ENCODE measurements around the gene MAP2K6. TPM values are rescaled to one million over a fixed set of nuclear protein-coding genes. Genes with fewer than 3 reads are reported as not detected.

Gene MAP2K6
- total and polyA plus RNA-seq, 3 donors from 2014 or later = 2.6 to 2.8 (median 2.7) TPM

DNA sequence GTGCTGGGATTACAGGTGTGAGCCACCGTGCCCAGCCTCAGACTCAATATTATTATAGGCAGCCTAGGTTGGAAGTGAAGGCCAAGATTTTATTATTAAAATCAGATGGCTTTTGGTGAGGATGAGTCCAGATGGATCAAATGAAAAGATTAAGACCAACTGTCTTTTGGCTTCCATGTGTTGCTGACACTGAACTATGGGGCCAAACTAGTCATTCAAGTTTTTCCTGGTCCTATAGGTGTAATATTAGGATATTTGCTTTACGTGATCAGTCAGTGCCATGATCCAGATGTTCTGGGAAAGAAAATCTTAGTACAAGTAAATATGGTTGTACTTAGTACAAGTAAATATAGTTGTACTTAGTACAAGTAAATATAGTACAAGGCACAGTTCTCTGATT is 140.6 kb downstream of the MAP2K6 start:
- TF ChIP-seq, protein P1, sequence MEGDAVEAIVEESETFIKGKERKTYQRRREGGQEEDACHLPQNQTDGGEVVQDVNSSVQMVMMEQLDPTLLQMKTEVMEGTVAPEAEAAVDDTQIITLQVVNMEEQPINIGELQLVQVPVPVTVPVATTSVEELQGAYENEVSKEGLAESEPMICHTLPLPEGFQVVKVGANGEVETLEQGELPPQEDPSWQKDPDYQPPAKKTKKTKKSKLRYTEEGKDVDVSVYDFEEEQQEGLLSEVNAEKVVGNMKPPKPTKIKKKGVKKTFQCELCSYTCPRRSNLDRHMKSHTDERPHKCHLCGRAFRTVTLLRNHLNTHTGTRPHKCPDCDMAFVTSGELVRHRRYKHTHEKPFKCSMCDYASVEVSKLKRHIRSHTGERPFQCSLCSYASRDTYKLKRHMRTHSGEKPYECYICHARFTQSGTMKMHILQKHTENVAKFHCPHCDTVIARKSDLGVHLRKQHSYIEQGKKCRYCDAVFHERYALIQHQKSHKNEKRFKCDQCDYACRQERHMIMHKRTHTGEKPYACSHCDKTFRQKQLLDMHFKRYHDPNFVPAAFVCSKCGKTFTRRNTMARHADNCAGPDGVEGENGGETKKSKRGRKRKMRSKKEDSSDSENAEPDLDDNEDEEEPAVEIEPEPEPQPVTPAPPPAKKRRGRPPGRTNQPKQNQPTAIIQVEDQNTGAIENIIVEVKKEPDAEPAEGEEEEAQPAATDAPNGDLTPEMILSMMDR (IDR thresholded peaks at IDR 0.05) = no peak
- no peak for TF ChIP-seq POLR2A (IDR thresholded peaks at IDR 0.05)
- Histone ChIP-seq H3K4me1 (no peaks in the 10 kb centered on the region), H3K27ac (no peak overlapping the region), H3K27me3 (no peaks in the 10 kb centered on the region), H3K9me3 (no peaks in the 10 kb centered on the region), H3K36me3 (ENCODE audit: low read depth, missing control alignments) (no peaks in the 10 kb centered on the region), H3K4me3 (no peak overlapping the region)
- no peak for DNase-seq
- 72 to 75% methylated on average over 2 of the region's 2 CpGs for WGBS, 2 donors
- intact Hi-C loops (cut with DNase I; ENCODE audit: low total_unique reads) = no loop called here

DNA sequence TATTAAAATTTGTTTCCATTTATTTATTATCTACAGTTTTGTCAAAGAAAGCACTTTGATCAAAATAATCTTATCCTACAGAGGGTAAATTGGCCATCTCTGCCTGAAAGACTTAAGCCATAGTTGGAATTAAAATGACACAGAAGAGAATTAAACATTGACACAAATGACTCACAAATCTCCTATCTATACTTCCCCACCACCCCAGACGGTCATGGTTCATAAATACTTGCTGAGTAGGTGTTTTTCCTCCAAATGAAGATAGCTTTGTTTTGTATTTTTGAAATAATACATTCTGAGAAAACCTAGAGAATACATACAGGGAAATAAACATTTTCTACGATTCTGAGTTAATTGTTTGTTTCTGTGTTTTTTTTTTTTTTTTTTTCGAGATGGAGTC is 142.8 kb downstream of the MAP2K6 start:
- TF ChIP-seq, protein P1 (IDR thresholded peaks at IDR 0.05) = no peak
- no peak for TF ChIP-seq POLR2A (IDR thresholded peaks at IDR 0.05)
- Histone ChIP-seq H3K36me3 (ENCODE audit: low read depth, missing control alignments) (no peaks in the 10 kb centered on the region), H3K4me1 (no peaks in the 10 kb centered on the region), H3K4me3 (no peak overlapping the region), H3K27ac (no peak overlapping the region), H3K9me3 (no peaks in the 10 kb centered on the region), H3K27me3 (no peaks in the 10 kb centered on the region)
- no peak for DNase-seq
- intact Hi-C loops (cut with DNase I; ENCODE audit: low total_unique reads) = no loop called here
- 82 to 87% methylated on average over 3 of the region's 3 CpGs for WGBS, 2 donors

DNA sequence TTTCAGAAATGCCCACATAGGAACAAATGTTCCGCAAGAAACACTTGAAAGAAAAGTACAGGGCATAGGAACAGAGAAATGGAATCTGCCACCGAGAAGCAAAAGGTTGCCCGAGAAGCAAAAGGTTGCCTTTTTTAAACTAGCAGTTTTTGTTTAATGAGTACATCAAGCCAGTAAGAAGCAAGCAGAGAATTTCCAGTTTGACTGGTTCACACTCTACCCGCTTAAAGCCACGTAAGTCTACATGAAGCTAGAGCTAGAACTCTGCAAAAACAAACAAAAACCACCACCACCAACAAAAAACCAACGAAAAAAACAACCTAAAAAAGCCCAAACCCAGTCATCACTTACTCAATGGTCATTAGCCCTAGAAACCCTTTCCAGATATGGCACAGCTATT is 144.3 kb downstream of the MAP2K6 start:
- no peak overlapping the region for H3K27ac ChIP-seq
- no peaks in the 10 kb centered on the region for H3K4me1 ChIP-seq
- TF ChIP-seq, protein P1 (IDR thresholded peaks at IDR 0.05) = no peak
- TF ChIP-seq POLR2A (IDR thresholded peaks at IDR 0.05) = no peak
- H3K4me3 ChIP-seq = no peak overlapping the region
- intact Hi-C loops (cut with DNase I; ENCODE audit: low total_unique reads) = no loop called here
- no peaks in the 10 kb centered on the region for H3K27me3 ChIP-seq
- DNase-seq = no peak
- WGBS, 2 donors = 94 to 97% methylated on average over 6 of the region's 6 CpGs
- H3K36me3 ChIP-seq (ENCODE audit: low read depth, missing control alignments) = no peaks in the 10 kb centered on the region
- no peaks in the 10 kb centered on the region for H3K9me3 ChIP-seq

DNA sequence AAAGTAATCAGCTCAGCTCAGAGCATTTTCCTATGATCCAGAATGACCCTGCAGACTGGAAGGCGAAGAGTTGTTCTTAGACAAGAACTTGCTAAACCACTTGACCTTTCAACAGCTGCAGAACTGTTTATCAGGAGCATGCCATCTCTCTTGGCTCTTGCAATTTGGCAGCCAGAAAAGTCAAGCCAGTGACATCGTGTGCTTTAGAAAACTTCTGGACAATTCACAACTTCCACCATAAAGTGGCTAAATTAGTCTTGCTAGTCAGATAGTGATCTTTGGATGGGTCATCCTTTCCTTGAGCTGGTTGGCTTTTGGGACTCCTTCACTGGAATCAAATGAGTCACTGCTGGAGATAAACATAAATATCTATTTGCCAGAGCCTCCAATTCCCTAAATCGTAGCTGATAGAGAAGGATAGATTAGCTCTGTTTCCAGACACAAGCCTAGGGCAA is 146.5 kb downstream of the MAP2K6 start:
- intact Hi-C loops (cut with DNase I; ENCODE audit: low total_unique reads) = no loop called here
- Histone ChIP-seq H3K9me3 (no peaks in the 10 kb centered on the region), H3K27ac (no peak overlapping the region), H3K36me3 (ENCODE audit: low read depth, missing control alignments) (no peaks in the 10 kb centered on the region), H3K27me3 (no peaks in the 10 kb centered on the region), H3K4me1 (no peaks in the 10 kb centered on the region), H3K4me3 (no peak overlapping the region)
- WGBS, 2 donors = 25 to 35% methylated on average over 3 of the region's 3 CpGs
- no peak for TF ChIP-seq POLR2A (IDR thresholded peaks at IDR 0.05)
- TF ChIP-seq, protein P1 (IDR thresholded peaks at IDR 0.05) = no peak
- DNase-seq = no peak

DNA sequence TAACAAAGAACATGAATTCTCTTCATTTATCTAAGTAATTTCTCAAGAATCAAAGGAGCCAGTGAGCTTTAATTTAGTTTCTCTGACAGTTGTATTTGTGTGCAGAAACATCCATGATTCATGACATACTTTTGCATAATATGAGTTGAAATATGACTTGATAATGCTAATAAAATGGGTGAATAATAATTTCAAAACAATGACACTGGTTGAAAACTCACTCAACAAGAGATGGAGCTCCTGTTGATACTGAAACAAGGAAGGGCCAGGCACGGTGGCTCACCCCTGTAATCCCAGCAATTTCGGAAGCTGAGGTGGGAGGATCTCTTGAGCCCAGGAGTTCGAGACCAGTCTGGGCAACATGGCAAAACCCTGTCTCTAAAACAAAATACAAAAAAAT is 147.0 kb downstream of the MAP2K6 start:
- no peak overlapping the region for H3K4me3 ChIP-seq
- no peaks in the 10 kb centered on the region for H3K36me3 ChIP-seq (ENCODE audit: low read depth, missing control alignments)
- 77 to 85% methylated on average over 3 of the region's 3 CpGs for WGBS, 2 donors
- H3K4me1 ChIP-seq = no peaks in the 10 kb centered on the region
- H3K27ac ChIP-seq = no peak overlapping the region
- no peak for DNase-seq
- H3K27me3 ChIP-seq = no peaks in the 10 kb centered on the region
- no peaks in the 10 kb centered on the region for H3K9me3 ChIP-seq
- TF ChIP-seq, protein P1 (IDR thresholded peaks at IDR 0.05) = no peak
- TF ChIP-seq POLR2A (IDR thresholded peaks at IDR 0.05) = no peak
- intact Hi-C loops (cut with DNase I; ENCODE audit: low total_unique reads) = no loop called here
